ENCODE results near the gene LRTM1. TPM values are rescaled to one million over a fixed set of nuclear protein-coding genes. Genes with fewer than 3 reads are reported as not detected.
A peak's percentile ranks its signal among the peaks of the same experiment; 100 is the strongest.

The LRTM1 gene
- total RNA-seq, 4 donors from 2014 or later = not detected

DNA sequence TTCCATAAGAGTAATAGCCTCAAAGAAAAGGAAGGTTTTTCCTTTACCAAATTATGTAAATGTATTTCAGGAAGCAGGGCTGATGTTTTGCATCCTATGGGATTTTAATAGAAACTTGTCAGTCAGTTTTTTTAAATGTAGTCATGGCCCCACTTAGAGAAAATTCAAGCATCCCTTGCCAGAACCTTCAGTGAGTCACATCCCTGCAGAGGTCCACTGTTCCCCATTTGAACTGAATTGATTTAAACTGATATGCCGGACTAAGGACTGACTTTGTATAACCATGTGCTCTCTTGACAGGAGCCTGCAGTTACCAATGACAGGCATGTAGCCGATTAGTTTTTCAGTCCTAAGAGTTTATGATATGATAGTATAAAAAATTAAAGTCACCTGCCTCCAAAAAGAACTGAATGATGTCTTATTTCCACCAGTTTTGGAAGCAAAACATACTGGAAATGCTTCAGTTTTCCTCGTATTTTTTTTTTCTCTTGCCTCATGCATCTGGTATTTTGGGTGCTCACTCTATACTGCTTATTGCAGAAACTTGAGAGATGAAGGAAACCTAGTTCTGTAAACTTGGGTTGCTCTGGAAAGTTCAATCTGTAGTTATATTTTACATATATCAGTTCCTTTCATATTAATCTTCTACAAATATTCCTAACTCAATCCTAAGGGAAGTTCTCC lies 30.7 kb downstream of the LRTM1 start:
- intact Hi-C loops (cut with DNase I; ENCODE audit: low total_unique reads) = no loop called here
- Histone ChIP-seq H3K27me3 (no peaks in the 10 kb centered on the region), H3K9me3 (no peaks in the 10 kb centered on the region), H3K4me1 (peaks cover 0 to 10% (median 2%) of the 10 kb centered on the region in 4 donors), H3K4me3 (no peak overlapping the region), H3K27ac (no peak overlapping the region), H3K36me3 (no peaks in the 10 kb centered on the region)
- DNase-seq = no peak
- WGBS, 2 donors (ENCODE audit: low coverage in 1 of 2) = 81 to 88% methylated on average over 2 to 3 of the region's 3 CpGs
- TF ChIP-seq EP300 (IDR thresholded peaks at IDR 0.05; ENCODE audit: low read depth) (no peak), POLR2A (IDR thresholded peaks at IDR 0.05) (no peak), POLR2AphosphoS5 (IDR thresholded peaks at IDR 0.05) (no peak)
- TF ChIP-seq, protein P1, sequence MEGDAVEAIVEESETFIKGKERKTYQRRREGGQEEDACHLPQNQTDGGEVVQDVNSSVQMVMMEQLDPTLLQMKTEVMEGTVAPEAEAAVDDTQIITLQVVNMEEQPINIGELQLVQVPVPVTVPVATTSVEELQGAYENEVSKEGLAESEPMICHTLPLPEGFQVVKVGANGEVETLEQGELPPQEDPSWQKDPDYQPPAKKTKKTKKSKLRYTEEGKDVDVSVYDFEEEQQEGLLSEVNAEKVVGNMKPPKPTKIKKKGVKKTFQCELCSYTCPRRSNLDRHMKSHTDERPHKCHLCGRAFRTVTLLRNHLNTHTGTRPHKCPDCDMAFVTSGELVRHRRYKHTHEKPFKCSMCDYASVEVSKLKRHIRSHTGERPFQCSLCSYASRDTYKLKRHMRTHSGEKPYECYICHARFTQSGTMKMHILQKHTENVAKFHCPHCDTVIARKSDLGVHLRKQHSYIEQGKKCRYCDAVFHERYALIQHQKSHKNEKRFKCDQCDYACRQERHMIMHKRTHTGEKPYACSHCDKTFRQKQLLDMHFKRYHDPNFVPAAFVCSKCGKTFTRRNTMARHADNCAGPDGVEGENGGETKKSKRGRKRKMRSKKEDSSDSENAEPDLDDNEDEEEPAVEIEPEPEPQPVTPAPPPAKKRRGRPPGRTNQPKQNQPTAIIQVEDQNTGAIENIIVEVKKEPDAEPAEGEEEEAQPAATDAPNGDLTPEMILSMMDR (IDR thresholded peaks at IDR 0.05) = no peak
- in situ Hi-C loops (cut with MboI; ENCODE audit: low pct_ligation_motif_present in 1 of 4, low pct_unique_long_range_greater_than_20kb in 1 of 4, low sequenced_read_pairs in 3 of 4) = no loop called here

DNA sequence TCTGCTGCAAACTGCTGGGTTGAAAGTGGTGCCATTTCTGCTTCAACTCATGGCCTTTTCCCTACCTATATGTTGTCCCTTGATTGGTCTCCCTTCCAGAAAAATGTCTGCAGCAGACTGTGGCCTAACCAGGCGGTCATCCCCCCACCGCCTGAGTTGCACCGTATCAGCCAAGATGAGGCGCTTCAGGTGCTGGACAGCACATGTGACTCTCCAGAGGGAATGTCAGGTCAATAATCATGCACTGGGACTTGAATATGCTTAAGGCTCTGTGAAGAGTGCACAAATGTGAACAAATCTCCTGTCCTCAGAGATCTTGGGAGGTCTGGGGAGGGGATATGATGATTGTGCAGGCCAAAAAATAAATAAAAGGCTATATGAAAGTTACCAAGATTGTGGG lies 32.2 kb downstream of the LRTM1 start:
- WGBS, 2 donors (ENCODE audit: low coverage in 1 of 2) = 92 to 93% methylated on average over 3 to 4 of the region's 4 CpGs
- Histone ChIP-seq H3K36me3 (no peaks in the 10 kb centered on the region), H3K9me3 (no peaks in the 10 kb centered on the region), H3K27me3 (no peaks in the 10 kb centered on the region), H3K27ac (no peak overlapping the region), H3K4me3 (no peak overlapping the region), H3K4me1 (peaks cover 3 to 20% (median 16%) of the 10 kb centered on the region in 4 donors)
- TF ChIP-seq POLR2AphosphoS5 (IDR thresholded peaks at IDR 0.05) = no peak
- no peak for TF ChIP-seq POLR2A (IDR thresholded peaks at IDR 0.05)
- TF ChIP-seq, protein P1 (IDR thresholded peaks at IDR 0.05) = no peak
- no peak for TF ChIP-seq EP300 (IDR thresholded peaks at IDR 0.05; ENCODE audit: low read depth)
- intact Hi-C loops (cut with DNase I; ENCODE audit: low total_unique reads) (no loop called here), in situ Hi-C loops (cut with MboI; ENCODE audit: low pct_ligation_motif_present in 1 of 4, low pct_unique_long_range_greater_than_20kb in 1 of 4, low sequenced_read_pairs in 3 of 4) (no loop called here)
- no peak for DNase-seq

DNA sequence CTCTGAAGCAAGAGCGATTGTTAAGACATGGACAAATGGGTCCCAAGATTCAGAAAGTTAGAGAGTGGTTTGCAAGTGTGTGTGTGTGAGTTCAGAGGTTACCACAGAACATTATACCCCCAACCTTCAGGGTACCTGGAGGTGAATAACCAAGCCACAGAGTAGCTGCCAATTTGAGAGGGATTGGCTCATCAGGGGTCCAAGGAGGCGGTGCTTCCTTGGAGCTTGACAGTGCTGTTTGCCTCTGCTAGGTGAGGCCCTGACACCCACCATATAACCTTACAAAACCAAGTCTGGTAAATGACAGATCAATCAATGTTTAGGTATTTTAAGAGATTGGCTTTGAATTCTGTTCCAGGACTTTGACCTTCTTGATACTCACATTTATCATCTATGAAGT lies 35.7 kb downstream of the LRTM1 start:
- intact Hi-C loops (cut with DNase I; ENCODE audit: low total_unique reads) = no loop called here
- TF ChIP-seq EP300 (IDR thresholded peaks at IDR 0.05; ENCODE audit: low read depth) (no peak), POLR2A (IDR thresholded peaks at IDR 0.05) (no peak), POLR2AphosphoS5 (IDR thresholded peaks at IDR 0.05) (no peak)
- TF ChIP-seq, protein P1 (IDR thresholded peaks at IDR 0.05) = no peak
- H3K9me3 ChIP-seq = no peaks in the 10 kb centered on the region
- no peak for DNase-seq
- no peaks in the 10 kb centered on the region for H3K27me3 ChIP-seq
- WGBS, 2 donors (ENCODE audit: low coverage in 1 of 2) = 60 to 89% methylated on average over 1 to 2 of the region's 2 CpGs
- H3K4me3 ChIP-seq = no peak overlapping the region
- no peaks in the 10 kb centered on the region for H3K36me3 ChIP-seq
- peak overlapping the region; percentile 70 to 81 (median 76) for H3K27ac ChIP-seq
- in situ Hi-C loops (cut with MboI; ENCODE audit: low pct_ligation_motif_present in 1 of 4, low pct_unique_long_range_greater_than_20kb in 1 of 4, low sequenced_read_pairs in 3 of 4) = no loop called here
- H3K4me1 ChIP-seq = peaks cover 5 to 20% (median 16%) of the 10 kb centered on the region in 4 donors

DNA sequence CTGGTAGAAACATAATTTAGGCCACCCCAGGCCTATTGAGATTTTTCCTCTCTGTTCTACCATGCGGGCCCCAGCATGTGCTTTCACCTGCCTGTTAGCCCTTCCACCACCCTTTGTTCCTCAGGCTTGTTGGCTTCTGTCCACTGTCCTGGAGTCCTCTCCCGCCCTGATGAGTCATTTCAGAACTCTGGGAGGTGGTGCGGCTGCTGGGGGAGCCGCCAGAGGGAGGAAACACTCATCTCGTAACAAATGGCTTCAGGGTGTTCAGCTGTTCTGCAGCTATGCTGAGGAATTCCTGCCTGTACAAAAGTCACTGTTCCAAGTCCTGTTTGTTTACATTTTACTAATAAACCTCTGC lies 36.3 kb downstream of the LRTM1 start:
- Histone ChIP-seq H3K27ac (peak overlapping the region; percentile 75 to 81 (median 80)), H3K9me3 (no peaks in the 10 kb centered on the region), H3K4me1 (peaks cover 5 to 20% (median 16%) of the 10 kb centered on the region in 4 donors), H3K4me3 (no peak overlapping the region), H3K27me3 (no peaks in the 10 kb centered on the region), H3K36me3 (no peaks in the 10 kb centered on the region)
- 12 to 21% methylated on average over 4 to 5 of the region's 5 CpGs for WGBS, 2 donors (ENCODE audit: low coverage in 1 of 2)
- peak; percentile 81 for DNase-seq
- no peak for TF ChIP-seq POLR2A (IDR thresholded peaks at IDR 0.05)
- peak; percentile 37 to 74 (median 58) for TF ChIP-seq POLR2AphosphoS5 (IDR thresholded peaks at IDR 0.05)
- TF ChIP-seq, protein P1 (IDR thresholded peaks at IDR 0.05) = peak; percentile 30 to 65 (median 52)
- TF ChIP-seq EP300 (IDR thresholded peaks at IDR 0.05; ENCODE audit: low read depth) = peak; percentile 50
- intact Hi-C loops (cut with DNase I; ENCODE audit: low total_unique reads) = no loop called here
- in situ Hi-C loops (cut with MboI; ENCODE audit: low pct_ligation_motif_present in 1 of 4, low pct_unique_long_range_greater_than_20kb in 1 of 4, low sequenced_read_pairs in 3 of 4) = no loop called here
